ENCODE data around the gene OR5M8.

The OR5M8 gene

DNA sequence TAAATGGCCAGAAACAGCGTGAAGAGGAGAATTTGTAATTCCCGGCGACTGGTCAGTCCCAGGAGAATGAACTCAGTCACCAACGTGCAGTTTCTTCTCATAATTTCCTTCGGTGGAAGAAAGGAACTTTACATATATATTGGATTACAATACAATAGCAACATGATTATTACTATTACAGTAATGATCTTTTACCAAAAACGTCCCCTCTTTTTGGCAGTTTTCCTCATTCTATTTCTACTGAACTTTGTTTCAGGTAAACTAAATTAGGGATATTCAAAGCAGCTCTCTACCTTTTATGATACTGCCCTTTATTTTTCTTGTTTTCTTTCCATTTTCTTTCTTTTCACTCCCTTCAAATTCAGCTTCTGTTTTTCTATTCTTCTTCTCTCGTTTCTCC is at the start of gene OR5M8:
Gene OR5M8 (minus strand): TSS at position 101 of the 400 bp plus-strand sequence. CDS start 0 bp downstream, at position 101.
- no peak for DNase-seq (ENCODE audit: low read depth in 2 of 2)

DNA sequence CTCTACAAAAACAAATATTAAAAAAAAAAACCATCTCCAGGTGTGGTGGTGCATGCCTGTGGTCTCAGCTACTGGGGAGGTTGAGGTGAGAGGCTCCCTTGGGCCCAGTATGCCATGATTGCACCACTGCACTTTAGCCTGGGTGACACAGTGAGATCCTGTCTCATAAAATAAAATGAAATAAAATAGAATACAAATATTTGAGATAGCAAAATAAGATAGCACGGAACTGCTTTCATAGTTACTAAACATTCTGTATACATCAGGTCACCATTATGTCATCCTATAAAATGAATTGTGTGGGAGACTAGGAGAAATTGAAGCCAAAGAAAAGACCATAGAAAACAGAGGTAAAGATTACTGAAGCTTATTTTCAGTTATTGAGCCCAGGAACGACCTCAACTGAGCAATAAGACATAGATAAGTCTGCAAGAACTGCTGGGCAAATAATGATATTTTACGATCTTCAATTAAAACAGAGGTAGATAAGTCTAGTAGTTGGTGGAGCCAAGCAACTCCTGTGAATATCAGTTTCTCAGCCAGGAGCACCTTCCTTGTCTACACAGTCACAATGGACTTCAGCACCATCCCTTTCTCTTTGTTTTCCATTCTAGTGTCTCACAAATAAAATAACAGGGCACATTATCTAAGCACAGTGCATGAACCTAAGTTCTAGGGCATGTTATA is 42.0 kb upstream of the OR5M8 start:
- no peak for DNase-seq (ENCODE audit: low read depth in 2 of 2)

DNA sequence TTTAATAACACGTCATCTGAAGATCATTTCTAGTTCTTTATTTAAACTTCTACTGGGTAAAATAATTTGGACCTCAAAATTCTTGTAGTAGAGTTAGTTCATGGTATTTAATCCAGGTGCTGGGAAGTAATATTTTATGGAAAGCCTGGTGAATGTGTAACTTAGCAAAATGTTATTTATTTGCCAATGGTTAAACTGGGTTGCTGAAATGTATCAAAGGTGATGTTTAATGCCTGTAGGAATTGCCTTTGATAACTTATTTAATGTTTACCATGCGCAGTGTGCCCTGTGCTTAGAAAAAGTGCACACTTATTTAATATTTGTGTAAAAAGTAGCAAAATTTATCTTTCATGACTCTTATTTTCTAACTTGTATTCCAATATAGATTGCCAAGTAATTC is 40.7 kb upstream of the OR5M8 start:
- DNase-seq (ENCODE audit: low read depth in 2 of 2), result no peak

DNA sequence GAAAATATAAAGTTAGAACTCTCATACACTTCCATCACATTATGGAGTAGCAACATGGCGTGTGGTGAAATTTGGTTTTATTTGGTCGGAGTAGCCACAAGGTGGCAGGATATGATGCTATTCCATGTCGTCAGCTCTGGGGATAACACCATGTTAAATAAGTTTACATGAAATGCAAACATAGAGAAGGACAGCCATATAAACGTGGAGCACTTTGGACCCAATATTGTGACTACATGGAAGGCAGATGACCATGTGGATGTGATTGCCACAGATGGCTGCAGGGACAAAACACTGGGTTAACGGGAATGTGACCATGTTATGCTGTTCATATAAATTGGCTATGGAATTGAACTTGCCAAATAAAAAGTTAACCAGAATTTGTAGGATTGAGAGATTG is 30.8 kb upstream of the OR5M8 start:
- DNase-seq (ENCODE audit: low read depth in 2 of 2), result no peak

DNA sequence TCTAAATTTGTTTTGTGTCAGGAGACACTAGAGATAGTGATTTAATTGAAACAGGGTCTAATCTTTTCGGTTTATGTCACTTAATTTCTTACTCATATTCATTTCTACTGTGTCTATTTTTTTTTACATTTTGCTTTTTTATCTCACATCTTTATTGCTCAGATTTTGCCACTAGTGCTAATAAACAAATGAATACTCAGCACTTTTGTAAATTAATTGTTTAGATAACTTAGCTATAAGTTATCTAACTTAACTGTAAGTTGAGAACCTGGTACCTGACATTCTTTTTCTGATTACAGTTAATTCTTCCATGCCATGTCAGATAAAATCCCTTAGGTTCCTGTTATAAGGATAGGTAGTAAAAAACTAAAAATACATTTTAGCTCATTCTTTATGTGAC is 22.1 kb upstream of the OR5M8 start:
- DNase-seq (ENCODE audit: low read depth in 2 of 2), result no peak

DNA sequence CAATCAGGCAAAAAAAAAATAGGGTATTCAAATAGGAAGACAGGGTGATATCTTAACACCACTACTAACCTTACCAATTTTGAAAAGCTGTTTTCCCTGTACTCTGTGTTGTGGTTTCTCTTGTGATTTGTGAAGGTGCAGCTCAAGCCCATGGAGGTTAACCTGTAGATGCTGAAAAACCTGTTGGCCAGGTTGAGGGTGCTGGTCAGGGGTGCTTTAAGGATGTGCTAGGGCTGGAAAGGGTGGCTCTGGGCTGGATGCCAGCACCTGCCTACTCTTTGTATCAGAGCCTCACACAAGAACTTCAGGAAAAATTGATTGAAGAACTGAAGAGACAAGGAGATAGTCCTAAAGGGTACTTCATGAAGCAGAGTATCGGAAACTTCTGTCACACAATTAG is 18.3 kb upstream of the OR5M8 start:
- DNase-seq (ENCODE audit: low read depth in 2 of 2), result no peak

DNA sequence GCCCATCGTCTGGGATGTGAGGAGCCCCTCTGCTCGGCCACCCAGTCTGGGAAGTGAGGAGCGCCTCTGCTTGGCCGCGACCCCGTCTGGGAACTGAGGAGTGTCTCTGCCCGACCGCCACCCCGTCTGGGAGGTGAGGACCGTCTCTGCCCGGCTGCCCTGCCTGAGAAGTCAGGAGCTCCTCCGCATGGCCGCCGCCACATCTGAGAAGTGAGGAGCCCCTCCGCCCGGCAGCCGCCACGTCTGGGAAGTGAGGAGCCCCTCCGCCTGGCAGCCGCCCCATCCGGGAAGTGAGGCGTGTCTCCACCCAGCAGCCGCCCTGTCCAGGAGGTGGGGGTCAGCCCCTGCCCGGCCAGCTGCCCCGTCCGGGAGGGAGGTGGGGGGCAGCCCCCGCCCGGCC is 5.8 kb upstream of the OR5M8 start:
- no peak for DNase-seq (ENCODE audit: low read depth in 2 of 2)

DNA sequence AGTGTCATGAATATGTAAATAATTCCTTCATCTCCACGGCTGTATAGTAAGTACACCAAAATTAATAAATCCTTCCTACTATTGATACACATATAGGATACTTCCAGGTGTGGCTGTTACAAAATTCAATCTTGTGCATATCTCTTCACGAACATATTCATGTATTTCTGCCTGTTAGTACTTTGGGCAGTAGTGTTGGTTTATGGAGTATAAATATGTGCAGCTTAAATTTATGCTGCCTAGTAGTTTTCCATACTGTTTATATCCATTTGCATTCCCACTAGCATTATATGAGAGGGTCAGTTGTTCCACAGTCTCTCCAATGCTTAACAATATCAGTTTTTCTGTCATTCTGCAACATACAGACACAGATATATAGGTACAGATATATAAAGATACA is 3.9 kb upstream of the OR5M8 start:
- DNase-seq (ENCODE audit: low read depth in 2 of 2), result no peak

DNA sequence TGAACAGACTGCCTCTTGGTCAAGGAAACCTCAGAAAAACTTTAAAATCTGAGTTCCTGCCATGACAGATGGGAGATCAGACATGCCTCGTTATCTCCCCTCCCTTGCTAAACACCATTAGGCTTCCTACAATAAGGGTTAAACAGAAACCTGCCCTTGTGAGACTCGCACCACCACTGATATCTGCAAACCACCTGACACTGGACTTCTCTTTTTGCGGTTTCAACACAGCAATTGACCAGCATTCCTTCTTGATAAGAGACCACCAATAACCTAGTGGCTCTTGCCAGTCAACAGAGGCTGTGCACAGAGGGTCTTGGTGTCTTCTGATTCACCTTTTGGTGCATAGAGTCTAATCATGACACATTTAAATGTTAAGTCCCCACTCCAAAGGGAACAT is 4.4 kb downstream of the OR5M8 start:
- DNase-seq (ENCODE audit: low read depth in 2 of 2), result no peak

DNA sequence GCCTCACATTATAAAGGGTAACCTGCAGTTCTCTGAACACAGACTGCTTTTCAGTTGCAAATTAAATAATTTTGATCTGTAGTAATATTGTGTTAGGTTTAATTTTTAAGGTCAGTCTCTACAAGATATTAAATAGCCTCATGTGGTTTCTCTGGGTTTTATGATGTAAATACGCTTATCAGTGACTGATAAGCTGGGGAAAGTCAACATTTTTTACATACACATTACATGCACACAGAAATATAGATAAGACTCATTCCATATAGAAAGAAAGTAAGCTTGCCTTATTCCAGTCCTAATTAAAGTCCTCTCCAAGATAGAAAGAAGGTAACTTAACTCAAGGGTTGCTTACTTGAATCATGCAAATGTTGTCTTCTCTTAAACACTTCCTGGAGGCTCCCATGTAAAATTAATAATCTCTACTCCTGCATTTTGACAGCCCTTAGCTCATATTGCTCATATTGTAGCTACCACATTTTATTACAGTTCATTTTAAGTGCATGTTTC is 16.4 kb downstream of the OR5M8 start:
- DNase-seq (ENCODE audit: low read depth in 2 of 2), result no peak

DNA sequence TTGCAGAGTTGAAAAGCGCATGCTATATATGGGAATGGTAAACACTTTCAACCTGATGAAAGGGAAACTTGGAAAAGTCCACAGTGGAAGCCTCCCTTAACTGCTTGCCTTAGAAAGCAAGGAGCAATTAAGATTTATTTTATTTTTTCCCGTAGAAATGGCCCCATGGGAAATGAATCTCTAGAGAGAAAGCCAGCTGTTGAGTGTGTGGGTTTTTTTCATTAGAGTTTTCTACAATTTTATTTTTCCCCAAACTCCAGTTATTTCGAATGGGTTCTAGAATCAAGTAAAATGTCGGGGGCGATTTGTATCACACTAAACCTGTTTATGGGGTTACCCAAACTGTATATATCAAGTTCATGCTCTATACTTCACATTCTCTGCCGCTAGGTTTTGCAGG is 17.9 kb downstream of the OR5M8 start, which contains the start of gene OR5M3:
Gene OR5M3 (minus strand): TSS at position 101 of the 400 bp plus-strand sequence. CDS start 2,855 bp downstream, outside the sequence.
- no peak for DNase-seq (ENCODE audit: low read depth in 2 of 2)

DNA sequence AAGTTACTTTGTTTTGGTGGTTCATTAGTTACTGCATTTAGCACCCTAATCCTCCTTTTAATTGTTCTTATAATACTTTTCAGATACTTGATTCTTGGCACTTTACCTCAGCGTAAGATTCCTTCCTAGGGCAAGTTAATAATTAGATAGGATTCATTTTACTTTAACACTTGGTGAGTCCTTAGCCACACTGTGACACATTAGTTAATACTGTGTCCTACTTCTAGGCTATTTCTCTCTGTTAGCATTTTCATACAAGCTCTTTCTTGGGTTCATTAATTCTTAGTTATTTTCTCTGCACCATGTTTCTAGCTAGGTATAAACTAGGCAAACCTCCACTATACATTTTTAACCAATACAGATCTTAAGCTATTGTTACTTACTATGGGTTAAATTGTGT is 34.1 kb downstream of the OR5M8 start:
- no peak for DNase-seq (ENCODE audit: low read depth in 2 of 2)

DNA sequence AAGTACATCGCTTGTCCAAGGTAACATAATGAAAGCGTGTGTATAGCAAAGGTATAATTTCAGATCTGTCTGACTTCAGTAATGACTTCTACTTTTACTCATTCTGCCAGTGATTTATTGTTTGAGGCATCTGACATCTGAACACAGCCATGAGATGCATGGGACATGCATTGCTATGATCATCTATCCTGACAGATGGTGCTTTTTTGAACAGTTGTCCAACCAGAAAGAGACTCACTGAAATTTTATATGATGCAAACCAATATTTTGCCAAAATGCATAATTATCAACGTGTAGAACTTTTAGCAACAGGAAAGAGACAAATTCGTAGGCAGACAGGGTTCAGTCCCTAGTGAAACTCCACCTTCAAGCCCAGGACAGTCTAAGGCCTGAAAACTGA is 37.6 kb downstream of the OR5M8 start:
- no peak for DNase-seq (ENCODE audit: low read depth in 2 of 2)
